HepG2 (cell line): ENCODE data around the gene SLC35B2. TPM values are rescaled to one million over a fixed set of nuclear protein-coding genes. Genes with fewer than 3 reads are reported as not detected.

Source experiments
- ATF4 ChIP-seq, 2 experiments: fragments of 450-650 bp in 1 of 2; sonication (generic) in 1 of 2; formaldehyde crosslinking; IDR thresholded peaks; 2 replicates each; pipeline versions ENCODE4 v1.5.0 to v1.8.0; 2020 to 2022; ENCODE audit warnings: mild to moderate bottlenecking in 1 of 2, missing genetic modification reagents in 1 of 2
- BCL6 ChIP-seq: IDR thresholded peaks from 2 replicates; pipeline ENCODE4 v1.6.1; 2016; ENCODE audit warnings: missing genetic modification reagents, missing compliant biosample characterization
- CC2D1A ChIP-seq: sonication (generic); formaldehyde crosslinking; IDR thresholded peaks from 2 replicates; pipeline ENCODE4 v1.8.1; 2023; ENCODE audit warnings: mild to moderate bottlenecking, missing genetic modification reagents
- FOXA1 ChIP-seq, 2 experiments: fragments of 450-650 bp in 1 of 2; sonication (generic) in 1 of 2; formaldehyde crosslinking in 1 of 2; IDR thresholded peaks; 2 replicates each; pipeline versions ENCODE4 v1.4.0 to v1.6.1; 2016 to 2020; ENCODE audit warnings: missing genetic modification reagents in 1 of 2
- HNRNPL ChIP-seq: fragments of 200-400 bp; formaldehyde crosslinking; IDR thresholded peaks from 2 replicates; pipeline ENCODE4 v1.6.1; 2017; ENCODE audit warnings: mild to moderate bottlenecking, low read depth, low read length
- HNRNPUL1 ChIP-seq: fragments of 200-400 bp; formaldehyde crosslinking; IDR thresholded peaks from 2 replicates; pipeline ENCODE4 v1.6.1; 2017; ENCODE audit warnings: low read depth, mild to moderate bottlenecking, low read length, moderate library complexity
- JARID2 ChIP-seq: sonication (generic); formaldehyde crosslinking; IDR thresholded peaks from 2 replicates; pipeline ENCODE4 v1.8.1; 2023; ENCODE audit warnings: missing genetic modification reagents, inconsistent platforms; ENCODE audit not compliant: insufficient replicate concordance
- MAZ ChIP-seq, 2 experiments: sonication (generic) in 1 of 2; formaldehyde crosslinking in 1 of 2; IDR thresholded peaks; 2 replicates each; pipeline versions ENCODE4 v1.5.0 to v1.6.1; 2012 to 2020; ENCODE audit warnings: low read depth in 2 of 2, mild to moderate bottlenecking in 2 of 2, borderline replicate concordance in 1 of 2, improper control_type of control experiment in 1 of 2, low read length in 1 of 2, missing genetic modification reagents in 1 of 2, moderate library complexity in 1 of 2
- MEF2D ChIP-seq: sonication (generic); formaldehyde crosslinking; IDR thresholded peaks from 2 replicates; pipeline ENCODE4 v1.5.1; 2020; ENCODE audit warnings: mild to moderate bottlenecking, missing genetic modification reagents
- MXD4 ChIP-seq: IDR thresholded peaks from 2 replicates; pipeline ENCODE4 v1.6.1; 2016; ENCODE audit warnings: mild to moderate bottlenecking, missing biosample characterization, missing genetic modification reagents
- RAD21 ChIP-seq: fragments of 450-650 bp; formaldehyde crosslinking; IDR thresholded peaks from 2 replicates; pipeline ENCODE4 v1.5.0; 2020; ENCODE audit warnings: mild to moderate bottlenecking
- SMAD3 ChIP-seq: sonication (generic); formaldehyde crosslinking; IDR thresholded peaks from 2 replicates; pipeline ENCODE4 v1.4.0; 2020; ENCODE audit warnings: missing genetic modification reagents
- SP4 ChIP-seq: sonication (generic); formaldehyde crosslinking; IDR thresholded peaks from 2 replicates; pipeline ENCODE4 v1.8.1; 2023; ENCODE audit warnings: mild to moderate bottlenecking, missing genetic modification reagents
- SRY ChIP-seq: sonication (generic); formaldehyde crosslinking; IDR thresholded peaks from 2 replicates; pipeline ENCODE4 v1.8.0; 2022; ENCODE audit warnings: mild to moderate bottlenecking, missing genetic modification reagents
- TFAP4 ChIP-seq: sonication (generic); IDR thresholded peaks from 2 replicates; pipeline ENCODE4 v1.6.1; 2016; ENCODE audit warnings: low read depth, borderline replicate concordance
- TFDP1 ChIP-seq: IDR thresholded peaks from 2 replicates; pipeline ENCODE4 v1.6.1; 2016; ENCODE audit warnings: missing compliant biosample characterization, missing genetic modification reagents, borderline replicate concordance
- ZBTB21 ChIP-seq: sonication (generic); formaldehyde crosslinking; IDR thresholded peaks from 2 replicates; pipeline ENCODE4 v1.4.0; 2020; ENCODE audit warnings: missing genetic modification reagents
- ZBTB38 ChIP-seq: sonication (generic); formaldehyde crosslinking; IDR thresholded peaks from 2 replicates; pipeline ENCODE4 v1.5.1; 2020; ENCODE audit warnings: mild to moderate bottlenecking, missing genetic modification reagents
- ZBTB43 ChIP-seq: sonication (generic); formaldehyde crosslinking; conservative IDR thresholded peaks from 2 replicates; pipeline ENCODE4 v1.4.0; 2020; ENCODE audit warnings: missing genetic modification reagents
- ZFP62 ChIP-seq: sonication (generic); formaldehyde crosslinking; IDR thresholded peaks from 2 replicates; pipeline ENCODE4 v1.4.0; 2020; ENCODE audit warnings: missing genetic modification reagents
- ZFY ChIP-seq: sonication (generic); formaldehyde crosslinking; IDR thresholded peaks from 2 replicates; pipeline ENCODE4 v1.4.0; 2020; ENCODE audit warnings: missing genetic modification reagents
- ZNF12 ChIP-seq: sonication (generic); formaldehyde crosslinking; IDR thresholded peaks from 2 replicates; pipeline ENCODE4 v1.5.0; 2020; ENCODE audit warnings: missing genetic modification reagents
- ZNF20 ChIP-seq: sonication (generic); formaldehyde crosslinking; IDR thresholded peaks from 2 replicates; pipeline ENCODE4 v1.4.0; 2020; ENCODE audit warnings: mild to moderate bottlenecking, moderate library complexity, missing genetic modification reagents
- ZNF33B ChIP-seq: sonication (generic); formaldehyde crosslinking; IDR thresholded peaks from 2 replicates; pipeline ENCODE4 v1.5.1; 2020; ENCODE audit warnings: mild to moderate bottlenecking, missing genetic modification reagents
- ZNF543 ChIP-seq: sonication (generic); formaldehyde crosslinking; IDR thresholded peaks from 2 replicates; pipeline ENCODE4 v1.4.0; 2020; ENCODE audit warnings: mild to moderate bottlenecking, missing genetic modification reagents
- ZNF672 ChIP-seq: sonication (generic); formaldehyde crosslinking; IDR thresholded peaks from 2 replicates; pipeline ENCODE4 v1.8.1; 2022; ENCODE audit warnings: missing genetic modification reagents
- polyA plus RNA-seq, 8 experiments: library from polyadenylated mRNA; depleted of rRNA in 3 of 8; stranded (reverse) in 7 of 8; unstranded in 1 of 8; fragments of >200 nt; fragmentation: Illumina TruSeq in 4 of 8; extraction: Trizol in 4 of 8; gene quantifications; 2 replicates each; pipeline versions ENCODE4 v1.2.1 to v1.2.3, GENCODE V29; 2011 to 2016; ENCODE audit warnings: low read depth in 4 of 8, missing spikeins in 1 of 8, mixed read lengths in 1 of 8; ENCODE audit not compliant: insufficient read depth in 1 of 8
- total RNA-seq, 5 experiments: library from RNA; depleted of rRNA; stranded (reverse); fragments of >200 nt; fragmentation: Illumina TruSeq; extraction: Trizol; gene quantifications; 2 replicates each; pipeline ENCODE4 v1.2.3, GENCODE V29; 2016; ENCODE audit warnings: low read depth in 1 of 5

Gene SLC35B2
- total and polyA plus RNA-seq, 2 of the 13 experiments (the other 11 are each of a cell fraction or from before 2014, with no cell fraction given), result 61.1 to 148 TPM

GRCh38 chr6:44245912-44246662, 11.2 kb downstream of the SLC35B2 start (continued):
- TF ChIP-seq TFAP4 (no peak), RAD21 (CRISPR knock-in tag) (peak; percentile 29; the same call in 1 of the 2 replicates), MXD4 (CRISPR knock-in tag) (peak; percentile 68; the same call in 1 of the 2 replicates), BCL6 (CRISPR knock-in tag) (peak; percentile 39; the same call in 1 of the 2 replicates), JARID2 (CRISPR knock-in tag) (peak; percentile 35), CC2D1A (CRISPR knock-in tag) (no peak), ZNF672 (CRISPR knock-in tag) (0 out of 2 replicates have a peak, but pooled peaks have one; percentile 77), ZNF12 (CRISPR knock-in tag) (peak; percentile 20; the same call in 1 of the 2 replicates), FOXA1 (IDR thresholded peaks at IDR 0.05) (no peak), FOXA1 (CRISPR knock-in tag; IDR thresholded peaks at IDR 0.05) (peak; percentile 48), MEF2D (CRISPR knock-in tag) (peak; percentile 46), ATF4 (CRISPR knock-in tag; IDR thresholded peaks at IDR 0.05) (0 out of 4 replicates have a peak, but pooled peaks of 1 of the 2 experiments have one; percentile 73), ZBTB43 (peak; percentile 78; the same call in 1 of the 2 replicates), ZFY (peak; percentile 82), HNRNPL (peak; percentile 65; the same call in 1 of the 2 replicates), ZBTB21 (CRISPR knock-in tag) (peak; percentile 51), SRY (CRISPR knock-in tag) (no peak; the same call in 1 of the 2 replicates), HNRNPUL1 (peak; percentile 84; the same call in 1 of the 2 replicates), ZNF543 (CRISPR knock-in tag) (peak; percentile 54), ZBTB38 (CRISPR knock-in tag) (peak; percentile 61; the same call in 1 of the 2 replicates), SMAD3 (CRISPR knock-in tag) (no peak; the same call in none of the 2 replicates), ZFP62 (CRISPR knock-in tag) (no peak), ZNF20 (CRISPR knock-in tag) (0 out of 2 replicates have a peak, but pooled peaks have one; percentile 85), MAZ (IDR thresholded peaks at IDR 0.05; ENCODE audit: borderline replicate concordance, low read depth, low read length) (peak; percentile 81), MAZ (CRISPR knock-in tag; IDR thresholded peaks at IDR 0.05; ENCODE audit: low read depth) (no peak; the same call in 1 of the 2 replicates), SP4 (CRISPR knock-in tag) (peak; percentile 86), ZNF33B (CRISPR knock-in tag) (peak; percentile 97), TFDP1 (CRISPR knock-in tag) (peak; percentile 41; the same call in 1 of the 2 replicates)
